Urothelium cell line (cell line): ENCODE data around the gene MRPL4.

ENCODE experiments used
- DNase-seq: peaks from one replicate; pipeline ENCODE4 v3.0.0; 2011; ENCODE audit warnings: low spot score, mixed read lengths
- FAIRE-seq: peaks from 2 replicates; lab custom pipeline; 2011; peaks lifted over from hg19 to GRCh38; lab: Jason Lieb, UNC

MRPL4 gene

DNA sequence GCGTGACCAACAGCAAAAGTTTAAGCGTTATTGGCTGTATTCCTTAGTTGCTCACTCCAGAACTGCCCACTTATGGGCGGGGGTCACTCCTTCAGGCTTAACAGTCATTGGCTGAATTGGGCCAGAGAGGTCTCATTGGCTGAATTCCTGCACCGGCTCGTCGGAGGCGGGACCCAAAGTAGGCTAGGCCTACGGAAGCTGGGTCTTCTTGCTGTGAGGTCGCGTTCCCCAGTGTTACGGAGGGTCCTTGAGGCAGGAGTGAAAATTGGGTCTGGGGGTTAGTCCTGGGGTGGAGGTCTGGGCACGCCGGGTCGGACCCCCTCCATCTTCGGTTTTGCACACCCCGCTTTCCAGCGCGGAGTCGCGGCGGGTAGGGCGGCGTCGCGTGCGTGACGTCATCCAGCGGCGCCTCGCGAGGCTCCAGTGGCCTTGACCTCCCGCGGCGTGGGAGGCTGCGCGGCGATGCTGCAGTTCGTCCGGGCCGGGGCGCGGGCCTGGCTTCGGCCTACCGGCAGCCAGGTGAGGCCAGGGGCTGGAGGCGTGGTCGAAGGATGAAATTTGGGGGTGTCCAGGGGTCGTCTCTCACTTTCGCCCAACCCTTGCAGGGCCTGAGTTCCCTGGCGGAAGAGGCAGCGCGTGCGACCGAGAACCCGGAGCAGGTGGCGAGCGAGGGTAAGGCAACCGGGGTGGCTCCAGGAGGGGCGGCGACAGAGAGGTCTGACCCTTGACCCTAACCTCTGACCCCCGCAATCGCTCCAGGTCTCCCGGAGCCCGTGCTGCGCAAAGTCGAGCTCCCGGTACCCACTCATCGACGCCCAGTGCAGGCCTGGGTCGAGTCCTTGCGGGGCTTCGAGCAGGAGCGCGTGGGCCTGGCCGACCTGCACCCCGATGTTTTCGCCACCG is at the start of gene MRPL4:
MRPL4 (plus strand) TSS at position 423 of the 903 bp plus-strand sequence; CDS start at position 463, 40 bp downstream.
- FAIRE-seq, result no peak

GRCh38 chr19:10203686-10204085 is 48.3 kb upstream of the MRPL4 start:
- DNase-seq, result no peak
- FAIRE-seq, result no peak

More for the DNA sequence above, at the start of gene MRPL4:
- peak; percentile 91 for DNase-seq

DNA sequence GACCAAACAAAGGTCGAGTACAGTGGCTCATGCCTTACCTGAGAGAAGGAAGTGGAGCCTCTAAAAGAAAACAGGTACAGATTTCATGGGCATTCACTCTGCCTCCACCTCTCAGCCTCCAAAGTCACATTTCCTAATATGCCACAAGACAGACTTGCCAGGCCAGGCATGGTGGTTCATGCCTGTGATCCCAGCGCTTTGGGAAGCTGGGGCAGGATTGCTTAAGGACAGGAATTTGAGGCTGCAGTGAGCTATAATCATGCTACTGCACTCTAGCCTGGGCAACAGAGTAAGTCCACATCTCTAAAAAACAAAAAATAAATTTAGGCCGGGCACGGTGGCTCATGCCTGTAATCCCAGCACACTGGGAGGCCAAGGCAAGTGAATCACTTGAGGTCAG is 46.4 kb upstream of the MRPL4 start:
- no peak for FAIRE-seq

DNA sequence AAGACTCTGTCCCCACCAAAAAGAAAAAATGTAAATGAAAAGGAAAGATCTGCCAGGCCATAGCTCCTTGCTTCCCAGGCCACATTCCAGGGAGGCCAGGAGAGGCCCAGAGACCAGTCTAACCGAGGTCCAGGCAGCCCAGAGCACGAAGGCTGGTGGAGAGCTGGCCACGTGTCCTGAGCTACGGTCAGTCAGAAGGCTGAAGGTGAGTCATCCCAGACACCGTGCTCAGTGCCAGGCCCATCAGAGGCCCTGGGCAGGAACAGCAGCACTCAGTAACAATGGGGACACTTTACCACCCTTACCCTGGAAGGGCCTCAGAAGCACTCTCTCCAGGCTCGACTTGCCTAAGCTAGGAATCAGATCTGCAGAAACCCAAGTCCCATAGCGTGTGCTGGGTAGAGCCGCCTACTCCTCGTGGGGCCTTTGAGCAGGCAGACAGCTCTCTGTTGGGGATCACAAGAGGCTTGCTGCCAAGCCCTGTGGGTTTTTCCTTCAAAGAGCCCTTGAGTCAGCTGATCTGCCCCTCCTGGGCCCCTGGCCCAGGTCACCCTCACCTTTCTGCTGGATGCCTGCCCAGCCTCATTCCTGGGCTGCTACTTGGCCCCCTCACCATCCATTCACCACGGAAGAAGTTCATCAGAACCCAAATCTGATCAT is 45.7 kb upstream of the MRPL4 start:
- no peak for DNase-seq

More for the DNA sequence above, 46.4 kb upstream of the MRPL4 start:
- DNase-seq, result no peak

GRCh38 chr19:10207026-10207425 is 45.0 kb upstream of the MRPL4 start:
- FAIRE-seq, result no peak
- DNase-seq, result no peak

More for the DNA sequence above, 45.7 kb upstream of the MRPL4 start:
- FAIRE-seq, result no peak

GRCh38 chr19:10209315-10209714 is 42.7 kb upstream of the MRPL4 start:
- no peak for DNase-seq
- no peak for FAIRE-seq

DNA sequence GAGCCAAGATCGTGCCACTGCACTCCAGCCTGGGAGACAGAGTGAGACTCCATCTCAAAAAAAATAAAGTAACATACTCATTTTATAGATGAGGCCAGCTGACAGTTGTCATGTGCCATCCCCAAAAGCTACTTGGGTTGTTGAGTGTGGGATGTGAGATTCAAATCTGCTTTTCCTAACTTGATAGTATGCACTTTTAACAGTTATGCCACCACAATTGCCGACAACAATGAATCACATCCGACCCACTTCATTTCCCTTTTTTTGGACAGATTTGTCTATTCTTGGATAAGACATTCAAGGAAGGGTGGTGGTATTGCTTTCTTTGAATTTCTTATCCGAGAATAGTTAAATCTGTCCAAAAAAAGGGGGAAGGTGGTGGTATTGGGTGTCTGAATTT is 41.0 kb upstream of the MRPL4 start:
- no peak for DNase-seq
- no peak for FAIRE-seq

DNA sequence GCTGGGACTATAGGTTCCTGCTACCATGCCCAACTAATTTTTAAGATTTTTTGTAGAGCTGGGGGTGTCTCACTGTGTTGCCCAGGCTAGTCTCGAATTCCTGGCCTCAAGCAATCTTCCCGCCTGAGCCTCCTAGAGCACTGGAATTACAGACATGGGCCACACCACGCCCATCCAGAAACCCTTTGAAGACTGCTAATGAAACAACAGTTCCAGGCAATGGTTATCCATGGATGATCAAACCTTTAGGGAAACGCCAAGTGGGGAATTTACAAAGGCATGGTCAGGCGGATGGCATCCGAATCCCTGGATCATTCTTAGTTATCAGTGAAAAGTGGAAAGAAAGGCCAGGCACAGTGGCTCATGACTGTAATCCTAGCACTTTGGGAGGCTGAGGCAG is 40.3 kb upstream of the MRPL4 start:
- no peak for DNase-seq
- FAIRE-seq, result no peak

DNA sequence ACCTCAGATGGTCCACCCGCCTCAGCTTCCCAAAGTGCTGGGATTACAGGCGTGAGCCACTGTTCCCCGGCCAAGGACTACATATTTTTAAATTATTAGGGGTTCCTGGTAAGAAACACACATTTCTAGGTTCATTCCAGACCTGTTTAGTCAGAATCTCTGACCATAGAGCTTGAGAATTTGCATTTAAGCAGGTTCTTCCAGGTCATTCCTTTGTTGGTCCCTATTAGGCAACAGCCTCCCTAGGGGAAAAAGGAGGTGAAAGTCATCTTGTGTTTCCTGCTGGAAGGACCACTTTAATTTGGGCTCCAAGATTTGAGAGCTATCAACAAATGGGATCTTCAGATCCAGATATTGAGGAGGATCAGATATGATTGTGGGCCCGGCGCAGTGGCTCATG is 37.2 kb upstream of the MRPL4 start:
- FAIRE-seq (no peak), DNase-seq (no peak)

GRCh38 chr19:10217085-10217484 is 34.9 kb upstream of the MRPL4 start:
- no peak for DNase-seq
- no peak for FAIRE-seq

DNA sequence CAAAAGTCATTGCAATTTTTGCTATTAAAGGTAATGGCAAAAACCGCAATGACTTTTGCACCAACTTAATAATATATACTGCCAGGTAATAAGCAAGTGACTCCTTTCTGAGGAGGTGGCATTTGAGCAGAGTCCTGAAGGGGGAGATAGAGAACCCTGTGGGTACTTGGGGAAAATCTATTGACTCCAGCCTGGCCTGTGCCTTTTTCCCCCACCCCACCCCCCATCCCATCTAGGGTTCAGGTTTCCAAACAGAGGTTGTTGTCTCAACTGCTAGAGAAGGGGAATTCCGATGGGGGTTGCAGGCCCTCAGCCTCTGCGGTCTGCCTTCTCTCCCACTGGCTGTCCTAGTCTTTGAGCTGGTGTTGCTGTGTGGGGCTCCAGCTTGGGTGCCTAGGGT is 32.3 kb upstream of the MRPL4 start:
- FAIRE-seq (no peak), DNase-seq (no peak)

DNA sequence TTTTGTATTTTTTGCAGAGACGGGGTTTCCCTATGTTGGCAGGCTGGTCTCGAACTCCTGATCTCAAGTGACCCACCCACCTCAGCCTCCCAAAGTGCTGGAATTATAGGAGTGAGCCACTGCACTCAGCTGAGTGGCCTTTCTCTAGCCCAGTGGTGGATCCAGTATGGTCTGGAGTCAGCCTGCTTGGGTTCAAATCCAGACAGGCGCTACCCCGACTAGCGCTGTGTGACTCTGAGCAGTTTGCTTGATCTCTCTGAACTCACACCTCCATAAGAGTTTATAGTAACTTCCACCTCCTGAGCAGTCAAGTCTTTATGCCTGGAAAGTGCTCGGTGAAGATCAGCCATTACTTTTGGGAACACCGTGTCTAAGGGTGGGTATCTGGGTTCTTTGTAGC is 31.3 kb upstream of the MRPL4 start:
- no peak for DNase-seq
- no peak for FAIRE-seq

- no peak for DNase-seq
- FAIRE-seq, result no peak
These were observed 29.7 kb upstream of the MRPL4 start for GRCh38 chr19:10222201-10222890.

- no peak for FAIRE-seq
- DNase-seq, result no peak
These were observed 28.4 kb upstream of the MRPL4 start for GRCh38 chr19:10223488-10224213.

GRCh38 chr19:10224337-10224736 is 27.7 kb upstream of the MRPL4 start:
- FAIRE-seq, result no peak

DNA sequence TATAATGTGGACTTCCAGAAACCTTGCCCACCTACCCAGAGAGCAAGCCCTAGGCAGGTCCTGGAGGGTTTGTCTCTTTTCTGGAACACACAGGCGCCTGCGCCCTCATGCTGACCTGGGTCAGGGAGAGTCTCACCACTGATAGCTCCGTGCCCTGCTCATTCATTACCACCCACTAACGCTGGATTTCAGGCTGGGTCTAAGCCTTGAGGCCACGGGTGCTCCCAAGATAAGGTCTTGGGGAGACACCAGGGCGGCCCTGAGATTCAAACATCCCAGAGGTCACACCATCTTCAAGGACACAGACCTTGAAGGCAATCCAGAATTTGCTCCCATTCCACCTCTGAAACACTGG is 26.0 kb upstream of the MRPL4 start:
- FAIRE-seq, result no peak
- no peak for DNase-seq

More at GRCh38 chr19:10224337-10224736, 27.7 kb upstream of the MRPL4 start:
- no peak for DNase-seq

DNA sequence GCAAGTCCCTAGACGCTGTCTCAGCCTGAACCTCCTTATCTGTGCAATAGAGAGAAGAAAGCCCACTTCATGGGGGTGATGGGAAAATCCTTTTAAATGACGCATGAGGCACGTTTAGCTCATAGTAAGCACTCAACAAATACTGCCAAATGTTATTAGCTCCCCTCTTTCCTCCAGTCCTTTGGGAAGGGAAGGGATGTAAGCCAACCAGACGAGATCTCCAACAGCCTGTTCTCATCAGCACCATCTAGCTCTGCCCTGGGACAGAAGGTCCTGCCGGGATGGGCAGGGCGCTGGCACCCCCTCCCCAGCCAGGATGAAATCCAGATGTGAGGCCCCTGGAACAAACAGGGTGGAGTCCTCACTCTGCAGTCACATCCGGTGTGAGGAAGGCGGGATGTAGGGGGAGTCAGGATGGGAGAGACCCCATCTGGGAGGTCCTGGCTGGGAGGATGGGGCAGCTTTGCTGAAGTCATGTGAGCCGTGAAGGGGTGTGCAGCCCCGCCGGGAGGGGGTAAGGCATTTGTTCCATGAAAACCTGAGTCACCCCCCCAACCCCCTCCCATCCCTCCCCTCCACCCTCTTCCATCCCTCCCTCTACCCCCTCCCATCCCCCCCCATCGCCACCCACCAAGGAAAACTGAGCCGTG is 25.5 kb upstream of the MRPL4 start:
- DNase-seq, result no peak
- FAIRE-seq, result no peak

- no peak for DNase-seq
- FAIRE-seq, result no peak
These were observed 24.7 kb upstream of the MRPL4 start for GRCh38 chr19:10227026-10227971.

DNA sequence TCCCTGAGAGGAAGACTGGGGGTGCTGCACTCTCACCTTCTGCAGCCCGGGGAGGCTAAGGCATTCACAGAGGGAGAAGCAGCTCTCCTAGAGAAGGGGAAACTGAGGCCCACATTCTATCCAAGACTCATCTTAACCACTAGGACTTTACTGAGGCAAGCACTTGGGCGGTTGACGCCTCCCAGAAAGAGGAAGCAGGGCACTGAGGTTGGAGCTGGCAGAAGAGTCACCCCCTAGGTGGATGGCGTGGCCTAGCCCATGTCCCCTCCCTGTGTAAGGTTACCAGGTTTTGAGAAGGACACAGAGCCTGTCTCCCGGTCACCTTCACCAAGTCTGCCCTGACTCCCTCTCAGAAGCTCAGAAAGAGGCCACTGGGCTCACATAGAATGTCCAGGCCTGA is 23.6 kb upstream of the MRPL4 start:
- DNase-seq (no peak), FAIRE-seq (no peak)
